22Rv1 (cell line): ENCODE measurements around the gene RPS3.

Experiments used
- ZFX ChIP-seq: fragments of 450-650 bp; IDR thresholded peaks from 2 replicates; pipeline ENCODE4 v1.6.1; 2017; ENCODE audit warnings: antibody characterized with exemption, borderline replicate concordance
- TF ChIP-seq, protein P1 (sequence below): fragments of 450-650 bp; IDR thresholded peaks from 2 replicates; pipeline ENCODE4 v1.5.1; 2017; ENCODE audit warnings: mild to moderate bottlenecking

DNA sequence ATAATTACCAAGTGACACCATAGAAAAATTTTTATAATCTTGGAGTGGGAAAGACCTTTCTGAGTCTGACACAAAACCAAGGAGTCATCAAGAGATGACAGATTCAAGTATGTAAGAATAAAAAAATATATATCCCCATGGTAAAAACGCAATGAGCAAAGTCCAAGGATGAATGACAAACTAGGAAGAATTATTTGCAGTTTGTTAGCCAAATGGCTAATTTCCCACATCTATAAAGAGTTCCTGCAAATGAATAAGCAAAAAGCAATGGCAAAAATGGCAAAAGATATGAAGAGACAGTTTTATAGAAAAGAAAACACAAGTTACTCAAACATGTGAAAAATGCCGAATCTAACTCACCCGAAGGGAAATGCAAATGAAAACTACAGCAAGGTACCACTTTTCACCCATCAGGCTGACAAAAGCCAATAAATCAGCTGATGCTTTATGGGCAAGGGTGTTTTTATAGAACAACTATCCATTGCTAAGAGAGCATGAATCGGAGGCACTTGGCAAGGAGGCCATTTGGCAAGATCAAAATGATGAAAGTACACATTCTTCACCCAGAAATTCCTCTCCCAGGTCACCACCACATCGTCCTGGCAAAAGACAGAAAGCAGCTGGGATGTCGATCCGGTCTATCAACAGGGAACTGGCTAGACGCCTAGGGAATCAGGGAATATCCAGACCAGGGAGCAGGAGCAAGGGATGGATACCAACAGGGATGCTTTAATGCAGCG lies 54.8 kb downstream of the RPS3 start:
- TF ChIP-seq, protein P1, sequence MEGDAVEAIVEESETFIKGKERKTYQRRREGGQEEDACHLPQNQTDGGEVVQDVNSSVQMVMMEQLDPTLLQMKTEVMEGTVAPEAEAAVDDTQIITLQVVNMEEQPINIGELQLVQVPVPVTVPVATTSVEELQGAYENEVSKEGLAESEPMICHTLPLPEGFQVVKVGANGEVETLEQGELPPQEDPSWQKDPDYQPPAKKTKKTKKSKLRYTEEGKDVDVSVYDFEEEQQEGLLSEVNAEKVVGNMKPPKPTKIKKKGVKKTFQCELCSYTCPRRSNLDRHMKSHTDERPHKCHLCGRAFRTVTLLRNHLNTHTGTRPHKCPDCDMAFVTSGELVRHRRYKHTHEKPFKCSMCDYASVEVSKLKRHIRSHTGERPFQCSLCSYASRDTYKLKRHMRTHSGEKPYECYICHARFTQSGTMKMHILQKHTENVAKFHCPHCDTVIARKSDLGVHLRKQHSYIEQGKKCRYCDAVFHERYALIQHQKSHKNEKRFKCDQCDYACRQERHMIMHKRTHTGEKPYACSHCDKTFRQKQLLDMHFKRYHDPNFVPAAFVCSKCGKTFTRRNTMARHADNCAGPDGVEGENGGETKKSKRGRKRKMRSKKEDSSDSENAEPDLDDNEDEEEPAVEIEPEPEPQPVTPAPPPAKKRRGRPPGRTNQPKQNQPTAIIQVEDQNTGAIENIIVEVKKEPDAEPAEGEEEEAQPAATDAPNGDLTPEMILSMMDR, result no peak
- TF ChIP-seq ZFX, result no peak
